SK-N-MC (cell line): ENCODE data around the gene TEX51.

Source experiments
- EZH2 ChIP-seq: fragments of 200-600 bp; sonication (generic); IDR thresholded peaks from one replicate; pipeline ENCODE4 v1.6.1; 2017; ENCODE audit warnings: antibody characterized with exemption
- FOXP2 ChIP-seq: optimal IDR thresholded peaks from 2 replicates; pipeline ENCODE3; 2011; ENCODE audit warnings: mild to moderate bottlenecking, moderate library complexity; ENCODE audit not compliant: insufficient read depth; ENCODE audit errors: extremely low read length, control extremely low read depth
- POLR2AphosphoS5 ChIP-seq: IDR thresholded peaks from 2 replicates; pipeline ENCODE4 v1.6.1; 2012; ENCODE audit warnings: mild to moderate bottlenecking, low read depth, low read length, borderline replicate concordance

DNA sequence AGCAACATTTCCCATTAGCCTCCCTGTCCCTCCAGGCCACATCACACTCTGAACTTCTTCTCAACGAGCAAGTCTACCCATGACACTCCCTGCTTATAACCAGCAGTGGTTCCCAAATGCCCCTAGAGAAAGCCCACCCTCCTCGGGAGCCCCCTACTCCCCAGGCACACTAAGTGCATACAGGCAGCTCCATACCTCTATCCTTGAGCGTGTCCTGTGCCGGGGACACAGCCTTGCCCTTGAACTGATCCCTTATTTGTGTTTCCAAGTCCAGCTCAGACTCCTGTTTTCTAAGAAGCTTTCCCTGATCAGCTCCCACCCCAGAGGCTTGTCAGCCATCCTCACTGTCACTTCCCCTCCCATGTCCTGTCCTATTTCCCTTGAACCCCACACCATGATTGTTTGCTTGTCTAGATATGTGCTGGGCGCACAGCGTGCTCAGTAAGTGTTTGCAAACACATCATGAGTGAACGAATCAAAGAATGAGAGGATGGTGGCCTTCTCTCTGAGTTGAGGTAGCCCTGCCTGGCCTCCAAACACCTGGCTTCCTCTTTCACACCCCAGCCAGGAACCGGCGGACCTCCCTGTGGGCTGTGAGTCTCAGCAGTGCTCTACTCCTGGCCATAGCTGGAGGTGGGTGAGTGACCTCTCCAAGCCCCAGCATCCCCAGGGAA is 2.1 kb downstream of the TEX51 start:
- no peak for TF ChIP-seq EZH2
- no peak for TF ChIP-seq POLR2AphosphoS5
- no peak for TF ChIP-seq FOXP2
